Measurements from ENCODE around the gene SLC29A3.

GRCh38 chr10:71348850-71349249 is 29.8 kb downstream of the SLC29A3 start:
- TF ChIP-seq POLR2AphosphoS5 (IDR thresholded peaks at IDR 0.05; ENCODE audit: borderline replicate concordance, low read depth, low read length): no peak
- no peak for TF ChIP-seq EZH2 (IDR thresholded peaks at IDR 0.05)
- no peak for TF ChIP-seq FOXP2 (optimal IDR thresholded peaks at IDR 0.05; ENCODE audit: control extremely low read depth, extremely low read length, insufficient read depth)

All from SK-N-MC (cell line).